Measurements from ENCODE around the gene RIMBP2. TPM values are rescaled to one million over a fixed set of nuclear protein-coding genes. Genes with fewer than 3 reads are reported as not detected.
"Not testable (repeated sequence)": the region's sequence is repeated elsewhere in the genome, so short reads cannot be mapped to it uniquely, and the experiment has no call there.

Gene RIMBP2
- total RNA-seq, 4 donors from 2014 or later = 1.5 to 5.3 (median 2.7) TPM

DNA sequence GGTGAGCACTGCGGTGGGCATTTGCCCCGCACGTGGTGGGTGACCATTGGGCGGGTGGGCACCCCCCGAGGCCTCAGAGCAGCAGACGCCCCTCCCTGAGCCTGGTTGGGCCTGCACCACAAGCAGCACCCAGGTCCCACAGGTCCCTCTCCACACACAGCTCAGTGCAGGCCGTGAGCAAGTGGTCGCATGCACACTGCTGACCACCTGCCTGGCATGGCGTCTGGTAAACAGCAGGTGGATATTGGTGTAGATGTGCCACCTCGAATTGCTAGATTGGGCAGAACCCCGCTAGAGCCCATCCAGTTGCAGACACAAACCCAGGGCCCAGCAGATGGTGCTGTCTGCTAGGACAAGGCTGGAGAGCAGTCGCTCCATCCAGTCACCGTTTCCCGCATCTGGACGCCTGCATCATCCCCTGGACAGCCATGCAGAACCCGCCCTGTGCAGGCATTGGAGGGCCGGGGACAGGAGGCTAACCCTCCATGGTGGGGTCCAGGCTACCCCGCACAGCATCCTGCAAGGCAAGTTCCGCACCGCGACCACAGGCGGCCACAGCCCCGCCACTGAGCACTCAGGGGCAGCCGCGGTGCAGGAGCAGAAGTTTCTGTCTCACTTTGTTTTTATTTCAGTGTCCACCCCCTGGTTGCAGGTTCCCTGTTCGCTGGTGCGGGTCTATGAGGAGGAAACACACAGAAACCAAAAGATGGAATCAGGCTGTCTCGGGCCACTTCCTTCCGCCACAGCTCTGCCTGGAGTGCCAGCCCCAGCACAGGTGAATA, 45.6 kb upstream of the RIMBP2 start:
- no peak overlapping the region for H3K4me3 ChIP-seq (ENCODE audit: low read depth, poor library complexity, severe bottlenecking)
- 42 to 49% methylated on average over 14 to 24 of the region's 29 CpGs for whole genome bisulfite sequencing, 2 donors
- no peak for TF ChIP-seq POLR2A (IDR thresholded peaks at IDR 0.05)
- TF ChIP-seq, protein P1, sequence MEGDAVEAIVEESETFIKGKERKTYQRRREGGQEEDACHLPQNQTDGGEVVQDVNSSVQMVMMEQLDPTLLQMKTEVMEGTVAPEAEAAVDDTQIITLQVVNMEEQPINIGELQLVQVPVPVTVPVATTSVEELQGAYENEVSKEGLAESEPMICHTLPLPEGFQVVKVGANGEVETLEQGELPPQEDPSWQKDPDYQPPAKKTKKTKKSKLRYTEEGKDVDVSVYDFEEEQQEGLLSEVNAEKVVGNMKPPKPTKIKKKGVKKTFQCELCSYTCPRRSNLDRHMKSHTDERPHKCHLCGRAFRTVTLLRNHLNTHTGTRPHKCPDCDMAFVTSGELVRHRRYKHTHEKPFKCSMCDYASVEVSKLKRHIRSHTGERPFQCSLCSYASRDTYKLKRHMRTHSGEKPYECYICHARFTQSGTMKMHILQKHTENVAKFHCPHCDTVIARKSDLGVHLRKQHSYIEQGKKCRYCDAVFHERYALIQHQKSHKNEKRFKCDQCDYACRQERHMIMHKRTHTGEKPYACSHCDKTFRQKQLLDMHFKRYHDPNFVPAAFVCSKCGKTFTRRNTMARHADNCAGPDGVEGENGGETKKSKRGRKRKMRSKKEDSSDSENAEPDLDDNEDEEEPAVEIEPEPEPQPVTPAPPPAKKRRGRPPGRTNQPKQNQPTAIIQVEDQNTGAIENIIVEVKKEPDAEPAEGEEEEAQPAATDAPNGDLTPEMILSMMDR (IDR thresholded peaks at IDR 0.05) = no peak
- DNase-seq (ENCODE audit: low spot score in 2 of 2) = no peak
- intact Hi-C loops (cut with DNase I; ENCODE audit: low total_unique reads) = loop anchor here (10.0 kb wide), 1 partner anchor 53 kb away; no protein-coding TSS in a partner anchor

DNA sequence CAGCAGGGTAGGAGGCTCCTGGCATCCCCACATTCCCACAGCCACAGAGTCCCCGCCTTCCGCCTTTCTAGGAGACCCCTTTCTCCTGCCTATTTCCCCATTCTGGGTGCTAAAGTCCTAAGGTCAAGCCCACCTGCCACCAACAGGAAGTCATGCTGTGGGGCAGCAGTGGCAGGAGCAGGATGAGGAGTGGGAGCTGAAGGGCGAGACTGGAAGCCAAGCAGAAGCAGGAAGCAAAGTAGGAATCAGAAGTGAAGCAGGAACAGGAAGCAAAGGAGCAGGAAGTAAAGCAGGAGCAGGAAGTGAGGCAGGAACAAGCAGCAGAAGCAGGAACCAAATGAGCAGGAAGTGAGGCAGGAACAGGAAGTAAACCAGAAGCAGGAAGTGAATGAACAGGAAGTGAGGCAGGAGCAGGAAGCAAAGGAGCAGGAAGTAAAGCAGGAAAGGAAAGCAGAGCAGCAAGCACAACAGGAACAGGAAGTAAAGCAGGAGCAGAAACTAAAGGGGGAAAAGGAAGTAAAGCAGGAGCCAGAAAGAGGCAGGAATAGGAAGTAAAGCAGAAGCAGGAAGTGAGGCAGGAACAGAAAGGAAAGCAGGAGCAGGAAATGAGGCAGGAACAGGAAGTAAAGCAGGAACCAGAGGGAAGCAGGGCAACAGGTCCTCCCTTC, 38.3 kb upstream of the RIMBP2 start:
- no peak for DNase-seq (ENCODE audit: low spot score in 2 of 2)
- no peak overlapping the region for H3K4me3 ChIP-seq (ENCODE audit: low read depth, poor library complexity, severe bottlenecking)
- intact Hi-C loops (cut with DNase I; ENCODE audit: low total_unique reads) = no loop called here
- WGBS, 2 donors = 91 to 97% methylated on average over 3 of the region's 3 CpGs
- TF ChIP-seq POLR2A (IDR thresholded peaks at IDR 0.05) = no peak
- TF ChIP-seq, protein P1 (IDR thresholded peaks at IDR 0.05) = no peak

DNA sequence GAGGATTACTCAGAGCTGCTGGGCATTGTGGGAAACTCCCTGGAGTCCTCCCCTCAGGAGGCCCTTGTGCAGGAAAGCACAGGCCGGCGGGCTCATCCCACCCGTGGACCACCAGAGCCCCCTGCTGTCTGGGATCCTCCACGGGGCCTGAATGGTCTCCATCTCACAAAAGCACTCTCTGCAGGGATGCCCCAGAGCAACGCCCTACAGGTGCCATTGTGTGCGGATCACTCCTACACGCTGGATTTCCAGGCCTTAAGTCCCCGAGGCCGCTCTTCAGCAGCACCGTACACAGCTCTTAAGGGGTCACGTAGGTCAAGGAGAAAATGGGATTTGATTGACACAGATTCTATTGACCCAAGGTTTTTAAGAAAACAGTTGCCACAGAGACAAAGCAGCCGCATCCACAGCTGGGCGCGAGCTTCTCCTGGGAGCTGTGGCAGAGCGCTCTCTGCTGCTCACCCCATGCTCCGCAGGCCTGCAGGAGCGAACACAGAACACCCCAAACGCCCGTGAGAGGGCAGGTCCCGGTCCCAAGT, 36.7 kb upstream of the RIMBP2 start:
- intact Hi-C loops (cut with DNase I; ENCODE audit: low total_unique reads) = no loop called here
- H3K4me3 ChIP-seq (ENCODE audit: low read depth, poor library complexity, severe bottlenecking) = no peak overlapping the region
- WGBS, 2 donors = 71 to 76% methylated on average over 20 of the region's 20 CpGs
- no peak for TF ChIP-seq POLR2A (IDR thresholded peaks at IDR 0.05)
- TF ChIP-seq, protein P1 (IDR thresholded peaks at IDR 0.05) = no peak
- no peak for DNase-seq (ENCODE audit: low spot score in 2 of 2)

DNA sequence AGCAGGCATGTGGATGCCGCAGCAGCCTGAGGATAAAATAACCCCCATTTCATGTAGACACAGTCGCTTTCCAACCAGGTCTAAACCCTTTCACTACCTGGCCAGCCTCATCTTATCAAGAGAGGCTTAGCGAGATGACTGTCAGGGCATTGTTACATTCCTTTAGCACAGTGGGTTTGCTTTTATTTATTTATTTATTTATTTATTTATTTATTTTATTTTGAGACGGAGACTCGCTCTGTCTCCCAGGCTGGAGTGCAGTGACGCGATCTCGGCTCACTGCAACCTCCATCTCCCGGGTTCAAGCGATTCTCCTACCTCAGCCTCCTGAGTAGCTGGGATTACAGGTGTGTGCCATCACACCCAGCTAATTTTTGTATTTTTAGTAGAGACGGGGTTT, 35.9 kb upstream of the RIMBP2 start:
- intact Hi-C loops (cut with DNase I; ENCODE audit: low total_unique reads); H3K4me3 ChIP-seq (ENCODE audit: low read depth, poor library complexity, severe bottlenecking); DNase-seq (ENCODE audit: low spot score in 2 of 2): not testable (repeated sequence)
- WGBS, 2 donors = 89 to 96% methylated on average over 11 of the region's 11 CpGs

DNA sequence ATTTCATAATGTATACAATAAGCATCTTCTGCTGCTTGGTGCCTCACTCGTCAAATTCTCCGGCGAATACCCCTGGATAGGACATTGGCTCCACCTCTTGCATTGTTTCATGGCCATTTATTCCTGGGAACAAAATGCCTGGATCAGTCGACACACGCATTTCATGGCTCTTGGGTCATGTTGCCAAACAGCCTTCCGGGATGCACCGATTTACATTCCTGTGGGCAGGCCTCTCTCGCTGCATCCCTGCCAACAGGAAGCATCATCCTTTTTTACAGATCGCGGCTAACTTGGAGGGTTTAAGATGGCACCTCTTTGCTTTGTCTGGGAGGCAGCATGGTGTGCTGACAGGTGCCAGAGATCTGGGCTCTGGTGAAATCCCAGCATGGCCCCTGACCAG, 32.7 kb upstream of the RIMBP2 start:
- TF ChIP-seq, protein P1 (IDR thresholded peaks at IDR 0.05) = no peak
- TF ChIP-seq POLR2A (IDR thresholded peaks at IDR 0.05) = no peak
- no peak for DNase-seq (ENCODE audit: low spot score in 2 of 2)
- intact Hi-C loops (cut with DNase I; ENCODE audit: low total_unique reads) = no loop called here
- H3K4me3 ChIP-seq (ENCODE audit: low read depth, poor library complexity, severe bottlenecking) = no peak overlapping the region
- 41 to 47% methylated on average over 10 of the region's 10 CpGs for WGBS, 2 donors

All from lower leg skin (tissue), 4 donors.